Activated CD4-positive, alpha-beta T cell treated with anti-CD3 and anti-CD28 coated beads, Interleukin-2, amount 10 ng/mL, durations not matched to agents 24 days and 14 days (primary cell): ENCODE measurements around the gene PAX4. TPM values are rescaled to one million over a fixed set of nuclear protein-coding genes. Genes with fewer than 3 reads are reported as not detected.
A peak's percentile ranks its signal among the peaks of the same experiment; 100 is the strongest.
"Not testable (repeated sequence)": the region's sequence is repeated elsewhere in the genome, so short reads cannot be mapped to it uniquely, and the experiment has no call there.

Source experiments
- DNase-seq: peaks from one replicate; pipeline ENCODE4 v3.0.0; 2022
- H3K27ac Mint-ChIP-seq: one replicate; pipeline ENCODE4 v1.8.0; 2022; ENCODE audit warnings: mild to moderate bottlenecking, mixed read lengths
- H3K27me3 Mint-ChIP-seq: one replicate; pipeline ENCODE4 v1.8.0; 2022; ENCODE audit warnings: mixed read lengths
- H3K36me3 Mint-ChIP-seq: one replicate; pipeline ENCODE4 v1.8.0; 2022; ENCODE audit warnings: low read depth, mild to moderate bottlenecking, mixed read lengths
- H3K4me1 Mint-ChIP-seq: one replicate; pipeline ENCODE4 v1.8.0; 2021; ENCODE audit warnings: mixed read lengths
- H3K4me3 Mint-ChIP-seq: one replicate; pipeline ENCODE4 v1.8.0; 2022; ENCODE audit warnings: mild to moderate bottlenecking, moderate library complexity, mixed read lengths
- H3K9me3 Mint-ChIP-seq: one replicate; pipeline ENCODE4 v1.8.0; 2021; ENCODE audit warnings: mixed read lengths
- intact Hi-C: fragments of 100-400 bp; cut with micrococcal nuclease; formaldehyde crosslinking; loops from one replicate; pipeline ENCODE4 v1.15.1; 2023
- total RNA-seq: library from RNA; stranded (reverse); gene quantifications from 2 replicates; pipeline ENCODE4 v1.2.3, GENCODE V29; 2022

PAX4 gene
- total RNA-seq, 1 donor from 2014 or later = not detected

DNA sequence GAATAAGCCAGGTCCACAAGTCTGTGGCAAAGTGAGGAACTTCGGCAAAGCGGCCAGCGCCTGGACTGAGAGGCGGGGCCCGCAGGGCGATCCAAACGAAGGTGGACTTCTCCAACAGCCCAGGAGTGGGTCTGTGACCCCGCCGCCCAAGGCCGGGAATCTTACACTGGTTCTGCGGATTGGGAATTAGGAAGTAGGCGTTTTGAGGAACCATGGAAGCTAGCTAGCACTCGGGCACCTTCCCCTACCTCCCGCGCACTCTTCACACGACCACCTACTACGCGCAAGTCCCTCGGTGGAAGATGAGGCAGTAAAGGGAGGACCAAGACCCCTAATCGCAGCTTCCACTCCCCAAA lies 30.3 kb downstream of the PAX4 start:
- peak; percentile 62 for DNase-seq
- H3K4me3 Mint-ChIP-seq = peak overlapping the region; percentile 94

DNA sequence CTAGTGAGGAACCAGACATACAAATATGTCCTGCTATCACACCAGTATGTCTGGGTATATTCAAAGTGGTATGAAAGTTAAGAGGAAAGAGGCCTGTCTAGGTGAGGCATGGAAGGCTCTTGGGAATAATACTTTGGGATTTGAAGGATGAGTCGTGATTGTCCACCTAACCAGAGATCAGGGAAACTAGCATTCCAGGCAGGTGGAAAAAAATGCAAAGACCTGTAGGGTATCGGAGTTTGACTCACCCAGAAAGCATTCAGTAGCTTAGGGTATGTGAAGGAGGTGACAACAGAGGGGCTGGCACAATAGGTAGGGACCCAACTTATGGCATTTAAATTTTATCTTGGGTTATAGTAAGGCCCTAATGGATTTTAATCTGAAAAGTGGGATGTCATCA lies 31.6 kb downstream of the PAX4 start:
- peaks cover 37% of the 10 kb centered on the region for H3K4me1 Mint-ChIP-seq
- DNase-seq = no peak
- no peak overlapping the region for H3K27ac Mint-ChIP-seq
- peaks cover 37% of the 10 kb centered on the region for H3K36me3 Mint-ChIP-seq
- peak overlapping the region; percentile 94 for H3K4me3 Mint-ChIP-seq
- no peaks in the 10 kb centered on the region for H3K27me3 Mint-ChIP-seq
- no peaks in the 10 kb centered on the region for H3K9me3 Mint-ChIP-seq
- intact Hi-C loops = loop anchor here (5.0 kb wide), 1 partner anchor 756 kb away; the partner anchor contains the start of gene RBM28

More for the DNA sequence above, 30.3 kb downstream of the PAX4 start:
- intact Hi-C loops = loop anchor here (1.0 to 5.0 kb wide), 3 partner anchors 65 to 755 kb away; partner anchors contain the start of genes RBM28, SND1 and ZNF800
- Mint-ChIP-seq H3K27ac (no peak overlapping the region), H3K9me3 (no peaks in the 10 kb centered on the region), H3K4me1 (peaks cover 32% of the 10 kb centered on the region), H3K36me3 (peaks cover 32% of the 10 kb centered on the region), H3K27me3 (no peaks in the 10 kb centered on the region)

DNA sequence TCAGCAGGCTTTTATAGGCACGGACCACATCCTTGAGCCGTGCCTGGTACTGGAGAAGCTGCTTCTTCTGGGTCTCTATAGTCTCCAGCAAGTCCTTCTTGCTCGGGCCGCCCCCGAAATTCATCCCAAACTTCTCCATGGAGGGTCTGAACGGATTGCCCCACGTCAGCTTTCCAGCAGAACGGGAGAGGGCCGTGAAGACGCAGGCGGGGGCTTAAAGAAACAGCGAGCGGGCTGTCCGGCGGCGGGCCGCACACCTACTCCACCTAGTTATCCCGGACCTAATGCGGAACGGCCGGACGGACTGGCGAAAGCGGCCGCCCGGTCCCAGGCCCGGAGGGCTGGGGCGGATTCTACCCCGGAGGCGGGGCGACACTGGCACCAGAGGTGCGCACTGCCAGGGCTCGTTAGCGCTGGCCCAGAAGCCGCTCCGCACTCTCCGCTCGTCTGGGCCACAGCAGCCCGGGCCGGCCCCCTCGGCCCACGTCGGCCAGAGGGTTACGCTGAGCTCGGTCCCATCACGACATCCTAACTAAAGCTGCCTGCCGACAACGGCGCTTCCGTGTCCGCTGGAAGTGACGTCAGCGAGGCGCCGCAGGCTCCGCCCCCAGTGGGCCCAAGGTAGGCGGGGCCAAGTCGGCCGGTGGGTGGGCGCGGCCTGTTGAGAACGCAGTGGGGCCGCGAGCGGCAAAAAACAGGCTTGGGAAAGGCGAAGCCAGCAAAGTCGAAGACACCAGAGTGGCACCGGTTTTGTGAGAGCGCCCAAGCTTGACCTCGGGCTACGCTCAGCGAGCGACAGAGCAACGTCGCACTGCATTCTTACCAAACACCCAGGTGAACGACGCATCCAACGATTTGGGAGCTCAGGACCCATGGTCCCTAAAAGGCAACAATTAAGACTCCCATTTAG lies 32.6 kb downstream of the PAX4 start, which contains the start of gene GCC1:
Gene GCC1, minus strand, starts transcription at position 553 of the 910 bp plus-strand sequence. Its CDS starts 414 bp downstream, at position 139.
- peak within 1 kb of the TSS; percentile 89 for H3K27ac Mint-ChIP-seq
- DNase-seq = peak; percentile 99
- intact Hi-C loops = loop anchor here (1.0 to 5.0 kb wide), 2 partner anchors 624 to 757 kb away; partner anchors contain the start of gene RBM28
- peak within 1 kb of the TSS; percentile 94 for H3K4me3 Mint-ChIP-seq
- no peaks in the 10 kb centered on the region for H3K9me3 Mint-ChIP-seq
- H3K27me3 Mint-ChIP-seq = no peaks in the 10 kb centered on the region
- peaks cover 43% of the 10 kb centered on the region for H3K4me1 Mint-ChIP-seq
- H3K36me3 Mint-ChIP-seq = peaks cover 31% of the 10 kb centered on the region

DNA sequence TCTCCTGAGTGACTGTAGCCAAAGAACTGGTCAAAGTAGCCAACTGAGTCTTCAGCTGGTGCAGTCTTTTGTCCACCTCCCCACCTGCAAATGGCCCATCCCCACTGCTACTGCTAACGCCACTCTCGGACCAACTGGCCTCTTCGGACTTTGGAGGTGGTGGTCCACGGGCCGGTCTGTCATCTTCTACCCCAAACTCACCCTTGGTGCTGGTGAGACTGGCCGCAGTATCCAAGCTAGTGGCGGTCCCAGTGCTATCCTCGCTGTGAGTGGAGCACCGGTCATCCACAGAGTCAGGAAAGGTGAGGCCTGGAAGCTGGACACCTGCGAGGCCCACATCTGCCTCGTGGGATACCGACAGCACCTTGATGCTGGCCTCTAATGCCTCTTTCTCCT lies 33.3 kb downstream of the PAX4 start:
- Mint-ChIP-seq H3K27ac (peak overlapping the region; percentile 89), H3K27me3 (no peaks in the 10 kb centered on the region), H3K4me3 (peak overlapping the region; percentile 94), H3K4me1 (peaks cover 40% of the 10 kb centered on the region), H3K9me3 (no peaks in the 10 kb centered on the region), H3K36me3 (peaks cover 26% of the 10 kb centered on the region)
- intact Hi-C loops = loop anchor here (1.0 to 5.0 kb wide), 2 partner anchors 625 to 758 kb away; partner anchors contain the start of gene RBM28
- DNase-seq = no peak

DNA sequence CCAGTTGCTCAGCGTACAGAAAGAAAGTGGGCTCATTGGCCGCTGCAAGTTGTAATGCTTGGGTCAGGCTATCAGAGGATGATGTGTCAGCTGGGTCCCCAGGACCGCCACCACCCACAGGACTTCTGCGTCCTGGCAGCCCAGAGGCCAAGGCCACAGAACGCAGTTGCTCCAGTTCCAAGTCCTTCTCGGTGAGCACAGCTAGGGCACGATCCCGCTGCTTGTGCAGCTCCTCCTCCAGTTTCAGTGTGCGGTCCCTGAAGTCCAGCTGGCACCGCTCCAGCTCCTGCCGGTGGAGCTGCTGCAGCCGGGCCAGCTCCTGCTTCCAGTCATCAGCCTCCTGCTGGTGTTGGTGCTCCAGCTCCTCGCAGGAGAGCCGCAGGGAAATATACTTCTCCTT lies 35.6 kb downstream of the PAX4 start:
- no peak overlapping the region for H3K4me3 Mint-ChIP-seq
- H3K27ac Mint-ChIP-seq = no peak overlapping the region
- peaks cover 31% of the 10 kb centered on the region for H3K4me1 Mint-ChIP-seq
- no peaks in the 10 kb centered on the region for H3K27me3 Mint-ChIP-seq
- DNase-seq = no peak
- intact Hi-C loops = no loop called here
- no peaks in the 10 kb centered on the region for H3K9me3 Mint-ChIP-seq
- peaks cover 33% of the 10 kb centered on the region for H3K36me3 Mint-ChIP-seq

DNA sequence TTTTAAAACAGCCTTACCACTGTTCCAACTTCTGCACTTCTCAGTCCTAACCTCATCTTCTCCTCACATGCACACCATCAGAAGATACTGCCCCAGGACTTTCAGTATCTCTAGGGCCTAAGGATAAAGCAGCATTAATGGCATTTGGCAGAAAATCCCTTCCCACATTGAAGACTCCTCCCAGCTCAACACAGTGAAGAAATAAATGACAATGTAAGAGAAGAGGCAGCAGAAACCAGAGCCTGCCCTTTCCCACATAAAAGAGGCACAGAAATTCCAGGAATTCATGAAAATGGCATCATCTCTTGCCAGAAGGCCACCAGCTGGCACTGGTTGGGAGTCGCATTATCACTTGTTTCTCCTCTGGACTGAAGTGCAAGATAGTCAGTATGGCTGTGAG lies 36.2 kb downstream of the PAX4 start:
- no peaks in the 10 kb centered on the region for H3K9me3 Mint-ChIP-seq
- H3K27me3 Mint-ChIP-seq = no peaks in the 10 kb centered on the region
- no peak for DNase-seq
- peaks cover 29% of the 10 kb centered on the region for H3K4me1 Mint-ChIP-seq
- intact Hi-C loops = no loop called here
- no peak overlapping the region for H3K27ac Mint-ChIP-seq
- H3K4me3 Mint-ChIP-seq = no peak overlapping the region
- H3K36me3 Mint-ChIP-seq = peaks cover 36% of the 10 kb centered on the region

DNA sequence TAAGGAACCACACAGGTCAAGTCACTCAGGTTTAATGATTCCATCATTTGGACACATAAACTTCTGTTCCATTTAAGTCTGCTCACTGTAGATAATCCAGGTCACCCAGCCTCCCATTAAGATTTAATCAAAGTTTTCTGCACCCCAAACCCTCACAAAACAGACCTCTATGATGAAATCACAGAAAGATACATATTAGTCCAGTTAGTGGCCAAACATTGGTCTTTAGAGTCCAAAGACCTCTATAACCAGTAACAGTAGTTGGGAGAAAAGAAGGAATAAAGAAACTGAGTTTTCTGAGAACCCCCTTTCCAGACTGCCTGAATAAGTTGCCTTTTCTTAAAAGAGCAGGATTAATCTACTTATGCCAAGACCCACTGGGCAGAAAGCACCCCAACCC lies 37.3 kb downstream of the PAX4 start:
- intact Hi-C loops = no loop called here
- Mint-ChIP-seq H3K4me3 (no peak overlapping the region), H3K4me1 (peaks cover 26% of the 10 kb centered on the region), H3K9me3 (no peaks in the 10 kb centered on the region), H3K36me3 (peaks cover 36% of the 10 kb centered on the region), H3K27ac (no peak overlapping the region), H3K27me3 (no peaks in the 10 kb centered on the region)
- no peak for DNase-seq

DNA sequence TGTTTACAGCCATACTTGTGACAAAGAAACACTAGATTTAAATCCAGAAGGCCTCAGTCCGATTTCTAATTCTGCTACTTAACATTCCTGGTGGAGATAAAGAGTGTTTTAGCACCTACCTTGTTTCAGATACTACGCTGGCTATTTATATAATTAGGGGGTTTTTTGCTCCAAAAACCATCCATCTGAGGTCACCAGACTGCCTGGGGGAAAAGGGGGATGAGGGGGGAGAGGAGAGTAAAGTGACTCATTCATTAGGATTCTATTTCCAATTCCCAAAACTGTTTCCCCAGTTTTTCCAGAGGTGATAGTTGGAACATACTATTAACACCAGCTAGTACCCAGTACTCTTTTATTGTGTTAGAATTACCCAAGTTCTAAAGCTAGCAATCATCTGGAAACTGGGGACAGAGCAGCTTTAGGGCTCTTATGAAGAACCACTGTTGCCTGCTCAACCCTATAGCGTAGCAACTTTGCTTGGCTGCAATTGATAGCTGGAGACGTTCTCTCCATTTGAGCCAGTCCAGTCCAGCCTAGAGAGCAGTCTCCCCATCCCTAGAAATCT lies 39.1 kb downstream of the PAX4 start:
- Mint-ChIP-seq H3K27ac (no peak overlapping the region), H3K36me3 (peaks cover 38% of the 10 kb centered on the region), H3K4me1 (peaks cover 17% of the 10 kb centered on the region), H3K9me3 (no peaks in the 10 kb centered on the region), H3K27me3 (no peaks in the 10 kb centered on the region), H3K4me3 (no peak overlapping the region)
- DNase-seq = no peak
- intact Hi-C loops = no loop called here

DNA sequence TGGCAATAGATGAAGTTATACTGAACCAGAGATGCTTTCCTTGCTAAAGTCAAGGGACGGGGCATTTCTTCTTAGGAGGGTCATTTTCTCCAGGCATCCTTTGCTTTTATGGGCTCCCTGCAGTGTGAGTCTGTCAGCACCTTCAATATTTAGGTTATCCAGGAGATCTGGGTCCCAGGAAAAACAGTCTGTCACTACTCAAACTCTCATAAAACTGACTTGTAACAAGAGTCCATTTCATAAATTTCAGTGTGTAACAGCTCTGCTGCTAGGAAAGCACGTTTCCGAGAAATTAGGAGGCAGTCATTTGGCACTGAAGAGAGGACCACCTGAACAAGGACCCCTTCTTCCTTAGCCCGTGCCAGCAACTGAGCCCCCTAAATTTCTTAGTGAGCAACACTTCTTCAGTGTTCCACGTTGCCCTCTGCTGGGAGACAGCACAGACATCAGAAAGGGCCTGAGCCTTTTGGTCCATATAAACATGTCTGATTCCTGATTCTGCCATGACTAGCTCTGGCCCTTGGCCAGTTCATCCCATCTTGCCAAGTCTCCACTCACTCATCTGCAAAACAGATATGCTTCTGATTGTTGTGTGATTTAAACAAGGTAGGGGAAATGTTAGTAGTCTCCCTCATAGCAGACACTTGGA lies 39.8 kb downstream of the PAX4 start:
- Mint-ChIP-seq H3K36me3 (peaks cover 34% of the 10 kb centered on the region), H3K4me1 (peaks cover 12% of the 10 kb centered on the region), H3K27ac (no peak overlapping the region), H3K27me3 (no peaks in the 10 kb centered on the region), H3K4me3 (no peak overlapping the region), H3K9me3 (no peaks in the 10 kb centered on the region)
- DNase-seq = no peak
- intact Hi-C loops = no loop called here

DNA sequence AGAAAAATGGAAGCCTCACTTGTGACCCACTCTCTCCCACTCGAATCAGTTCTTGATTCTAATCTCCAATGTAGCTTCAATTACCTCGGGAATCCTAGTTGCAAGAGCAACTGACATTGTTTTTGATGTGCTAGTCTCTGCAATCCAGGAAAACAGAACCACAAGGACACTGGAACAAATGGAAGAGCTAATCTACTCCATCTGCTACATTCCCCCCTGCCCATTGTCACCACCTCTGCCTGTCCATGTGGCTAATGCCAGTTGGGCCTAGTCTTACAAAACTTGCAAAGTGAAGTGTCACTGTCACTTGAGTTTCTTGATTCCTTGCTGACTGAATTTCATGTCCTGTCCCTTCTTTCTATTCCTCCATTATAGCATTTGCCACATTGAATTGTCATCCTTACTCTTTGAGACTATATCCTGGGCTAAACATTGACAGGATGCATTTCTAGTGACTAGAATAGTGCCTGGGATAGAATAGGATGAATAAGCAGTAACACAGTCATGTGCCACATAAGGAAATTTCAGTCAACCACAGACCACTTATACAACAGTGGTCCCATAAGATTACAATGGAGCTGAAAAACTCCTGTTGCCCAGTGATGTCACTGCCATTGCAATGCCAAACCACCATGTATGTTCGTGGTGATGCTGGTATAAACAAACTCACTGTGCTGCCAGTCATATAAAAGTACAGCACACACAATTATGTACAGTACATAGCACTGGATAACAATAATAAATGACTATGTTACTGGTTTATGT lies 46.0 kb downstream of the PAX4 start:
- DNase-seq = no peak
- intact Hi-C loops = no loop called here
- Mint-ChIP-seq H3K9me3 (peaks cover 3% of the 10 kb centered on the region), H3K27me3 (no peaks in the 10 kb centered on the region), H3K4me1 (no peaks in the 10 kb centered on the region), H3K4me3 (no peak overlapping the region), H3K27ac (no peak overlapping the region), H3K36me3 (peaks cover 6% of the 10 kb centered on the region)

DNA sequence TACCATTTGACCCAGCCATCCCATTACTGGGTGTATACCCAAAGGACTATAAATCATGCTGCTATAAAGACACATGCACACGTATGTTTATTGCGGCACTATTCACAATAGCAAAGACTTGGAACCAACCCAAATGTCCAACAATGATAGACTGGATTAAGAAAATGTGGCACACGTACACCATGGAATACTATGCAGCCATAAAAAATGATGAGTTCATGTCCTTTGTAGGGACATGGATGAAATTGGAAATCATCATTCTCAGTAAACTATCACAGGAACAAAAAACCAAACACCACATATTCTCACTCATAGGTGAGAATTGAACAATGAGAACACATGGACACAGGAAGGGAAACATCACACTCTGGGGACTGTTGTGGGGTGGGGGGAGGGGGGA lies 49.9 kb downstream of the PAX4 start:
- H3K4me1 Mint-ChIP-seq, H3K4me3 Mint-ChIP-seq, H3K9me3 Mint-ChIP-seq, DNase-seq, intact Hi-C loops, H3K27me3 Mint-ChIP-seq, H3K27ac Mint-ChIP-seq, H3K36me3 Mint-ChIP-seq: not testable (repeated sequence)

DNA sequence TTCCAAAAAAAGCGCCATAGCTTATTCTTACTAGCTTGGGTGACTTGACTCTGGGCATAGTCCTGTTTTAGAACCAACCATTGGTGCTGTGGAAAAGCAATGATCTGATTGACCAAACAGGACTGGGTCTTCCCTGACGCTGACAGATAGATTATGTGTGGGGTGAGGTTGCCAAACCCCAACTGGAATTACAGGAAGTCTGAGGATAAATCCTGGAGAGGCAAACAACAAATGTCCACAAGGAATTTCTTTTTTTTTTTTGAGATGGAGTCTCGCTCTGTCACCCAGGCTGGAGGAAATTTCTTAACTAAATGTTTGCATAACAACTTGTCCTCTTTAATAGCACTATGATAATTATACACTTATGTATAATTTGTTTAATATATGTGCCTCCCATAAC lies 51.7 kb downstream of the PAX4 start:
- Mint-ChIP-seq H3K36me3 (peaks cover 3% of the 10 kb centered on the region), H3K27me3 (no peaks in the 10 kb centered on the region), H3K27ac (no peak overlapping the region), H3K9me3 (peaks cover 9% of the 10 kb centered on the region), H3K4me1 (no peaks in the 10 kb centered on the region), H3K4me3 (no peak overlapping the region)
- intact Hi-C loops = no loop called here
- no peak for DNase-seq
